Measurements from ENCODE around the gene TBC1D28.
"Not testable (repeated sequence)": the region's sequence is repeated elsewhere in the genome, so short reads cannot be mapped to it uniquely, and the experiment has no call there.

The TBC1D28 gene

GRCh38 chr17:18593138-18593537 lies 51.1 kb downstream of the TBC1D28 start:
- DNase-seq: not testable (repeated sequence)

Data from stimulated activated CD4-positive, alpha-beta T cell treated with anti-CD3 and anti-CD28 coated beads, Interleukin-15, amount 100 ng/mL, for 24 hours (primary cell).